Dendritic cell treated with granulocyte-macrophage colony-stimulating factor and Interleukin-4, amounts not matched to agents 40 ng/mL and 50 ng/mL, for 4 days (primary cell): ENCODE data around the gene MICAL3.
"Not testable (repeated sequence)": the region's sequence is repeated elsewhere in the genome, so short reads cannot be mapped to it uniquely, and the experiment has no call there.

Experiments used
- H3K27ac Mint-ChIP-seq: one replicate; pipeline ENCODE4 v1.8.0; 2022; ENCODE audit warnings: mild to moderate bottlenecking, mixed read lengths
- H3K27me3 Mint-ChIP-seq: one replicate; pipeline ENCODE4 v1.8.0; 2022; ENCODE audit warnings: mild to moderate bottlenecking, mixed read lengths
- H3K36me3 Mint-ChIP-seq: one replicate; pipeline ENCODE4 v1.8.0; 2022; ENCODE audit warnings: low read depth, mixed read lengths
- H3K4me1 Mint-ChIP-seq: one replicate; pipeline ENCODE4 v1.8.0; 2022; ENCODE audit warnings: low read depth, mixed read lengths
- H3K4me3 Mint-ChIP-seq: one replicate; pipeline ENCODE4 v1.8.0; 2022; ENCODE audit warnings: mild to moderate bottlenecking, moderate library complexity, mixed read lengths
- H3K9me3 Mint-ChIP-seq: one replicate; pipeline ENCODE4 v1.8.0; 2022; ENCODE audit warnings: mixed read lengths
- intact Hi-C: fragments of 100-400 bp; cut with micrococcal nuclease; formaldehyde crosslinking; loops from one replicate; pipeline ENCODE4 v1.15.0; 2022

MICAL3 gene

GRCh38 chr22:18024276-18024939 lies at the start of gene MICAL3:
Gene MICAL3 (minus strand): TSS chr22:18024561. CDS start chr22:17906812, 117,749 bp downstream.
- Mint-ChIP-seq H3K36me3 (no peaks in the 10 kb centered on the region), H3K4me3 (peak within 1 kb of the TSS; percentile 62), H3K27me3 (peaks cover 58% of the 10 kb centered on the region), H3K27ac (no peak within 1 kb of the TSS), H3K9me3 (no peaks in the 10 kb centered on the region), H3K4me1 (peaks cover 12% of the 10 kb centered on the region)
- intact Hi-C loops, result loop anchor here (2.0 kb wide), 1 partner anchor 194 kb away; no protein-coding TSS in a partner anchor

DNA sequence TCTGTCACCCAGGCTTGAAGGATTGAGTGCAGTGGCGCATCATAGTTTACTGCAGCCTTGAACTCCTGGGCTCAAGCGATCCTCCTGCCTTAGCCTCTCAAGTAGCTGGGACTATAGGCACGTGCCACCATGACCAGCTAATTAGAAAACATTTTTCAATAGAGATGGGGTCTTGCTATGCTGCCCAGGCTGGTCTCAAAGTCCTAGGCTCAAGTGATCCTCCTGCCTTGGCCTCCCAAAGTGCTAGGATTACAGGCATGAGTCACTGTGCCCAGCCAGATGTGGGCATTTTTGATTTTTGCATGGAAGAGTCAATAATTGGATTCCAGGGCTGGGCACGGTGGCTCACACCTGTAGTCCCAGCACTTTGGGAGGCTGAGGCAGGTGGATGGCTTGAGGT lies 49.6 kb upstream of the MICAL3 start:
- H3K9me3 Mint-ChIP-seq, H3K27me3 Mint-ChIP-seq, intact Hi-C loops, H3K4me3 Mint-ChIP-seq, H3K27ac Mint-ChIP-seq: not testable (repeated sequence)
- Mint-ChIP-seq H3K4me1 (peaks cover 21% of the 10 kb centered on the region), H3K36me3 (peaks cover 20% of the 10 kb centered on the region)

GRCh38 chr22:18073467-18073866 lies 49.1 kb upstream of the MICAL3 start:
- peaks cover 16% of the 10 kb centered on the region for H3K36me3 Mint-ChIP-seq
- no peaks in the 10 kb centered on the region for H3K9me3 Mint-ChIP-seq
- H3K27ac Mint-ChIP-seq, result no peak overlapping the region
- peaks cover 1% of the 10 kb centered on the region for H3K27me3 Mint-ChIP-seq
- no peak overlapping the region for H3K4me3 Mint-ChIP-seq
- H3K4me1 Mint-ChIP-seq, result peaks cover 16% of the 10 kb centered on the region
- intact Hi-C loops, result no loop called here

DNA sequence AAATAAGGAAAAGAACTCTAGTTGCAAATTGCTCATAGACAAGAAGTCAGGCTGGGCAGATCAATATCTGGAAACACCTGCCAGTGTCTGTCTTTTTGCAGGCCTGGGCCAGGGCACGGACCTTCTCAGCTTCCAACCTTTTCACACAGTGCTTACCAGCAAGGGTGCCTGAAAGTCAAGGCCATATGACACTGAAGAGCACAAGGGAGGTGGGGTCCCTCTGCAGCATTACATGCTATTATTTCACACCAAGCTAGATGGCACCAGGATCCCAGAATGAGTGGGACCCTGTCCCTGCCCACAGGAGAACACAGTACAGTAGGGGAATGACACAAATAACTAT lies 47.6 kb upstream of the MICAL3 start:
- H3K27me3 Mint-ChIP-seq, result peaks cover 8% of the 10 kb centered on the region
- H3K4me1 Mint-ChIP-seq, result peaks cover 10% of the 10 kb centered on the region
- peaks cover 1% of the 10 kb centered on the region for H3K36me3 Mint-ChIP-seq
- intact Hi-C loops, result no loop called here
- H3K27ac Mint-ChIP-seq, result no peak overlapping the region
- no peaks in the 10 kb centered on the region for H3K9me3 Mint-ChIP-seq
- no peak overlapping the region for H3K4me3 Mint-ChIP-seq

DNA sequence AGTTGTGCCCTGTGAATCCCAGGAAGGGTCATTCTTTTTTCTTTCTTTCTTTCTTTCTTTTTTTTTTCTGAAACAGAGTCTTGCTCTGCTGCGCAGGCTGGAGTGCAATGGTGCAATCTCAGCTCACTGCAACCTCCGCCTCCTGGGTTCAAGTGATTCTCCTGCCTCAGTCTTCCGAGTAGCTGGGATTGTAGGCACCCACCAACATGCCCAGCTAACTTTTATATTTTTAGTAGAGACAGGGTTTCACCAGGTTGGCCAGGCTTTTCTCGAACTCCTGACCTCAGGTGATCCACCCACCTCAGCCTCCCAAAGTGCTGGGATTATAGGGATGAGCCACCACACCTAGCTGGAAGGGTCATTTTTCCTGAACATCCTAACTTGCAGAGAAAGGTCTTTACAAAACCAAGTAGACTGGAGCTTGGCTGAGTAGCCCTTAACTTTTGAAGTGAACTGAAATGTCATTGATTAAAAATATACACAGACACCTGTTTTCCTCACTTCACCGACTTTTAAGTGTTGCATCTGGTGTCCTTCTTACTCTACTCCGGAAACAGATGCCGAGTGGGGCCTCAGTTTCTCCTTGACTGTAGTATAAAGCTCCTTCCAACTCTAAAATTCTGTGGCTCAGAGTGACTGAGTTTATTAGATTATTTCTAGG lies 47.1 kb upstream of the MICAL3 start:
- intact Hi-C loops, H3K4me1 Mint-ChIP-seq, H3K36me3 Mint-ChIP-seq, H3K9me3 Mint-ChIP-seq, H3K27ac Mint-ChIP-seq, H3K4me3 Mint-ChIP-seq: not testable (repeated sequence)
- H3K27me3 Mint-ChIP-seq, result peaks cover 10% of the 10 kb centered on the region

DNA sequence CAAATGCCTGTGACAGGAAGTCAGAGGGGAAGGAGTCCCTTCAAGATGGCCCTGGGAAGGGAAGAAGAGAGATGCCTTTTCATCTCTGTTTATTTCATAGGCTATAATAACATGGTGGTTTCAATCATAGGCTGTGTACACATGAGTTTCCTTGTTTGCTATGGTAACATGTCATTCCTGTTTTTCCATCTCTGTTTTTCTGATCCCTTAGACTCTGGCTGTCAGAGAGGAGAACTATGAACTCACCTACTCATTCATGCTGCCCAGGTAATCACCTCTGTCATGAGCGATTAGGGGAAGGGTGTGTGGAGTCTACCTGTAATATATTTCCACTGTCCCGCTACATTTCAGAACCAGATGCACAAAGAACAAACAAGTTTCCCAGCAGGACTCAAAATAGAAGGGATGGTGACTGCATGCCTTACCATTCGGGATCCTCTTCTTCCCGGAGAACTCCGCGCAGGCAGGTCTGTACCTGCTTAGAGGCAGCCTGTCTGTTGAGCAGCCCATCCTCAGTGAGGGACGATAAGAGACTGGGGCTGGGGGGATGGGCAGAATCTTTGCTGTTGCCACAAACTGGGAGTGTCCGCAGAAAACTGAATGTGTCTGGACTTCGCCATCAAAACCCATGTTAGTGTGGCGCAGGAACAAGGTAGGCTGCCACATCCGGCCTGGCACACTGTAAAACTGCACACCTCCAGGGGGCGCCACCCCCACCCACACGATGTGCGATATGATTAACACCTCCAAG lies 46.4 kb upstream of the MICAL3 start:
- intact Hi-C loops, result no loop called here
- Mint-ChIP-seq H3K27me3 (peaks cover 12% of the 10 kb centered on the region), H3K27ac (no peak overlapping the region)

DNA sequence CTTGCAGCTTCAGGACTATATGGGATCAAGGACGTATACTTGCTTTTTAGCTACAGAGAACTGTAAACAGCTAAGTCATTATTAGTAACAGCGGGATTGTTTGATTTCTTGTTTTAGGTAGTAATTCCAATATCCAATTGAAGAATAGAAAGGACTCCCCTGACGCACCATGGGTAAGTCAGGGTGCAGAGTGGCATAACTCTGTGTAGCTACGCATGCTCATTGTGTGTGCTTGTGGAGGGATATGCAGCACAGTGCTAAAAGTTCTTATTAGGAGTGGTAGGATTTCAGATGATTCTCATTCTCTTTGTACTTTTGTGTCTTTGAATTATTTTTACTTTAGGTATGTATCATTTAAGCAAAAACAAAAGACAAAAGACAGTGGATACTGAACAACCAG lies 45.7 kb upstream of the MICAL3 start:
- no peak overlapping the region for H3K4me3 Mint-ChIP-seq
- intact Hi-C loops, result no loop called here
- H3K9me3 Mint-ChIP-seq, result no peaks in the 10 kb centered on the region
- H3K27me3 Mint-ChIP-seq, result peaks cover 19% of the 10 kb centered on the region
- H3K36me3 Mint-ChIP-seq, result no peaks in the 10 kb centered on the region
- H3K4me1 Mint-ChIP-seq, result peaks cover 6% of the 10 kb centered on the region
- no peak overlapping the region for H3K27ac Mint-ChIP-seq

More for the DNA sequence above, 46.4 kb upstream of the MICAL3 start:
- peaks cover 6% of the 10 kb centered on the region for H3K4me1 Mint-ChIP-seq
- no peak overlapping the region for H3K4me3 Mint-ChIP-seq
- no peaks in the 10 kb centered on the region for H3K36me3 Mint-ChIP-seq
- no peaks in the 10 kb centered on the region for H3K9me3 Mint-ChIP-seq

DNA sequence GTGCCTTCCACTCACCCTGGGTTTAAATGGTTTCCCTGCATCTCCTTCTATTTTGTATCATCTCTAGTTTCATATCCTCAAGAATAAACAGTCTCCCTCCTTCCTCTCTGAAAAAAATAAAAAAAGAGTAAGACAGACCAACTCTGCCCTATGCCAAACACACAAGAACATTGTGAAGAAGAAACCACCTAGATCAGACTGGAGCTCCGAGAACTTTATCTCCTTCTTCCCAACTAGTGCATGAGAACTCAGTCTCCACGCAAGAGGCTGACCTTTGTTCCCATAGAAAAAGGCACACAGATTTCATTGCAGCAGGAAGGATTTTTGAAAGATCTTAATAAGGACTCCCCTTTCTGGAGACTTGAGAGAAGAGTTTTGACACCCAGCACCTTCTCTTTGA lies 44.7 kb upstream of the MICAL3 start:
- H3K4me3 Mint-ChIP-seq, result no peak overlapping the region
- peaks cover 25% of the 10 kb centered on the region for H3K27me3 Mint-ChIP-seq
- H3K9me3 Mint-ChIP-seq, result no peaks in the 10 kb centered on the region
- no peaks in the 10 kb centered on the region for H3K36me3 Mint-ChIP-seq
- intact Hi-C loops, result no loop called here
- H3K27ac Mint-ChIP-seq, result no peak overlapping the region
- peaks cover 6% of the 10 kb centered on the region for H3K4me1 Mint-ChIP-seq

- H3K4me1 Mint-ChIP-seq, result peaks cover 6% of the 10 kb centered on the region
- H3K36me3 Mint-ChIP-seq, result no peaks in the 10 kb centered on the region
- intact Hi-C loops, result no loop called here
- no peaks in the 10 kb centered on the region for H3K9me3 Mint-ChIP-seq
- peaks cover 25% of the 10 kb centered on the region for H3K27me3 Mint-ChIP-seq
- H3K27ac Mint-ChIP-seq, result no peak overlapping the region
- H3K4me3 Mint-ChIP-seq, result no peak overlapping the region
These were observed 44.1 kb upstream of the MICAL3 start for GRCh38 chr22:18068381-18068988.

GRCh38 chr22:18067548-18068341 lies 43.4 kb upstream of the MICAL3 start:
- no peaks in the 10 kb centered on the region for H3K9me3 Mint-ChIP-seq
- H3K4me3 Mint-ChIP-seq, result no peak overlapping the region
- intact Hi-C loops, result no loop called here
- no peaks in the 10 kb centered on the region for H3K36me3 Mint-ChIP-seq
- H3K4me1 Mint-ChIP-seq, result peaks cover 6% of the 10 kb centered on the region
- H3K27me3 Mint-ChIP-seq, result peaks cover 25% of the 10 kb centered on the region
- H3K27ac Mint-ChIP-seq, result no peak overlapping the region

DNA sequence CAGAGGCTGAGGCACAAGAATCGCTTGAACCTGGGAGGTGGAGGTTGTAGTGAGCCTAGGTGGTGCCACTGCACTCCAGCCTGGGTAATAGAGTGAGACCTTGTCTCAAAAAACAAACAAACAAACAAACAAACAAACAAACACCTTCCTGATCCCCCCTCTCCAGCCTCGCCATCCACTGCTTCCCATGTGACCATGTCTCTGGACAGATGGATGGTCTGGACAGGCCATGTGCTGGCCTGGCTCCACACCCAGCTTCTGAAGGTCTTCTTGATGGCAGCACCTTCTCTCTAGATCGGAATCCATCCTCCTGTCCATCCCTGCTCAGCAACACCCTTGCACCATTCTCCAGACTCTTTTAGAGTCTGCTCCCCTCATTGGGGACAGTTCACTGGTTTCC lies 42.8 kb upstream of the MICAL3 start:
- Mint-ChIP-seq H3K4me1 (peaks cover 6% of the 10 kb centered on the region), H3K36me3 (no peaks in the 10 kb centered on the region), H3K27me3 (peaks cover 25% of the 10 kb centered on the region), H3K4me3 (no peak overlapping the region), H3K9me3 (no peaks in the 10 kb centered on the region), H3K27ac (no peak overlapping the region)
- intact Hi-C loops, result no loop called here

DNA sequence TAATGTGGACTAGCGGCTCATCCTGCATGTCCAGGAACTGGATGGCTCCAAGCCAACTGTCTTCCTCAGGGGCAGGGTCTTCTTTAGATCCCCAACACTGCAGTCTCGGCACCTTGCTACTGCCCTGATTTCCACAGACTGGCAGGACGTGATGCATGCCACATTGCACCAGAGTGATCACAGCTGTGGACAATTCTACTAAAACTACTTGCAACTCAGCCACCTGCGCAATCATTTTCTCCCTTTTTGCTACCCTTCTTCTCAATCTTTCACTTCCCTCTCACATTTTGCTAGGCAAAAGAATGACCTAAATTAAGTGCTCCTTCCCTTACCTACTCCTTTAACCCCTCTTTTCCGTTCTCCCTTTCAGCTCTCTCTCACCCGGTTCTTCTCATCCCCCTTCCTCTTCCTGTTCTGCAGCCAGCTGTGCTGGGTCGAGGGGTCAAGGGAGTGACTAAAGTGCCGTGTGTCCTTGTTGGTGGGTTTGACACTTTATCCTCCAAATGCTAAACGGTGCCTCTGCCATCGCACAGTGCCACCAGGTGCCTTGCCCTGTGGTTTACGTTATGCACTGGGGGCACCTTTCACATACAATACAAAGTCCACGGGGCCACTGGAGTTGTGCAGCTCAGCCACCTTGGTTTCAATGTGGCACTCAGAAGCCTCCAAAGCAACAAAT lies 42.0 kb upstream of the MICAL3 start:
- Mint-ChIP-seq H3K9me3 (no peaks in the 10 kb centered on the region), H3K36me3 (no peaks in the 10 kb centered on the region), H3K4me1 (peaks cover 6% of the 10 kb centered on the region), H3K27me3 (peaks cover 25% of the 10 kb centered on the region), H3K27ac (no peak overlapping the region), H3K4me3 (no peak overlapping the region)
- intact Hi-C loops, result no loop called here

GRCh38 chr22:18065256-18065655 lies 40.9 kb upstream of the MICAL3 start:
- intact Hi-C loops, result no loop called here
- Mint-ChIP-seq H3K9me3 (no peaks in the 10 kb centered on the region), H3K4me1 (peaks cover 6% of the 10 kb centered on the region), H3K27ac (no peak overlapping the region), H3K36me3 (no peaks in the 10 kb centered on the region), H3K4me3 (no peak overlapping the region), H3K27me3 (peaks cover 24% of the 10 kb centered on the region)
